Cardiac fibroblast (primary cell): ENCODE data around the gene DPH1.

Experiments
- DNase-seq, 2 donors: peaks; one replicate each; pipeline versions ENCODE4 v3.0.0 to v3.0.0-alpha.2; 2010; ENCODE audit warnings: low read depth in 2 of 2
- H3K4me3 ChIP-seq, 2 donors: replicated peaks in 1 of 2; 1 replicate in 1 of 2; 2 replicates in 1 of 2; pipeline ENCODE4 v1.5.1; 2011; ENCODE audit warnings: low read depth in 2 of 2, low read length in 2 of 2, mild to moderate bottlenecking in 2 of 2, moderate library complexity in 1 of 2
- CTCF ChIP-seq: IDR thresholded peaks from one replicate; pipeline ENCODE4 v1.5.1; 2011; ENCODE audit warnings: low read depth, mild to moderate bottlenecking, low read length, inconsistent platforms

DPH1 gene

GRCh38 chr17:1997927-1998742 is 31.8 kb upstream of the DPH1 start:
- no peak for TF ChIP-seq CTCF
- DNase-seq: no peak
- peak overlapping the region in 1 of 2 donors; percentile 14 for H3K4me3 ChIP-seq

- TF ChIP-seq CTCF: no peak
- peak; percentile 14 to 45 for DNase-seq
- H3K4me3 ChIP-seq: no peak overlapping the region
These were observed 30.2 kb upstream of the DPH1 start for GRCh38 chr17:1999557-2000251.

GRCh38 chr17:2002767-2003329 is 27.1 kb upstream of the DPH1 start:
- no peak for DNase-seq
- H3K4me3 ChIP-seq: no peak overlapping the region
- TF ChIP-seq CTCF: no peak

GRCh38 chr17:2003525-2003924 is 26.4 kb upstream of the DPH1 start:
- no peak for TF ChIP-seq CTCF
- no peak for DNase-seq
- H3K4me3 ChIP-seq: no peak overlapping the region

GRCh38 chr17:2004435-2004952 is 25.5 kb upstream of the DPH1 start:
- DNase-seq: no peak
- TF ChIP-seq CTCF: no peak

GRCh38 chr17:2008332-2009126 is 21.4 kb upstream of the DPH1 start:
- no peak for DNase-seq
- H3K4me3 ChIP-seq: no peak overlapping the region
- no peak for TF ChIP-seq CTCF

More at GRCh38 chr17:2004435-2004952, 25.5 kb upstream of the DPH1 start:
- H3K4me3 ChIP-seq: no peak overlapping the region
